HG02759 (cell line): ENCODE results near the gene NCKAP5.

Source experiments
- ATAC-seq: cut with Tn5 transposase; IDR thresholded peaks from one replicate; pipeline ENCODE4 v1.9.1; 2021; ENCODE audit warnings: mild to moderate bottlenecking, moderate library complexity; ENCODE audit not compliant: unreplicated experiment

Gene NCKAP5

DNA sequence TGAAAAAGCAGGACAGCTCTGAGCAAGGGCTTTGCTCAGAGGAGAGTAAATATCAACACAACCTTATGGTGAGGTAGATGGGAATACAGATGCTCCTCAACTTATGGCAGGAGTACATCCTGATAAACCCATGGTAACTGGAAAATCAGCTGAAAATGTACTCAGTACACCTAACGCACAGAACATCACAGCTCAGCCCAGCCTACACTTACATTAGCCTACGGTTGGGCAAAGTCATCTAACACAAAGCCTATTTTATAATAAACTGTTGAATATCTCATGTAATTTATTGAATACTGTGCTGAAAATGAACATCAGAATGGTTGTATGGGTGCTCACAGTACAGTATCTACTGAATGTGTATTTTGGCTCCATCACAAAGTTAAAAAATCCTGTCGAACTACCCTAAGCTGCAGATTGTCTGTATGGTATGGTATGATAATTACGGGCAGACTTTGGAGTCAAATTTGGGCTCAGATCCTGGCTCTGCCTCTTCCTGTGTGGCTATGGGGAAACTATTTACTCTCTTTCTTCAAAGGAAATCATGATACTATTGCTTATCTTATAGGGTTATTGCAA lies 778.0 kb downstream of the NCKAP5 start:
- ATAC-seq = no peak

DNA sequence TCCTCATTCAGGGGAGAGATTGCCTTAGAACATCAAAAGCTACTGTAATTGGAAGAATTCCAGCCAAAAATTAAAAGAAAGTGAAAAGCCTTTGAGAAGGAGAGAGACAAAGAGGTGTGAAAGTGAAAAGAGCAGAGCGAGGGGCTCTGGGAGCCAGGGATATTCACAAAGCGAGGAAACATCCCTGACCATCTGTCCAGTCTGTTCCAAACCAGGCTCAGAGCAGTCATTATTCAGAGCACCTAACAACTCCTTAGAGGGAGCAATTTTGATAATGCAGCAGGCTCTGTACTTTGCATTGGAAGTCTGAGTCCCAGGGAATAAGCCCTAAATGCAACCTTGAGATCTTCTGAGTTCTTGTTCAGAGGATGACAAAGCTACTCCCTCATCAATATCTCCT lies 779.2 kb downstream of the NCKAP5 start:
- no peak for ATAC-seq

DNA sequence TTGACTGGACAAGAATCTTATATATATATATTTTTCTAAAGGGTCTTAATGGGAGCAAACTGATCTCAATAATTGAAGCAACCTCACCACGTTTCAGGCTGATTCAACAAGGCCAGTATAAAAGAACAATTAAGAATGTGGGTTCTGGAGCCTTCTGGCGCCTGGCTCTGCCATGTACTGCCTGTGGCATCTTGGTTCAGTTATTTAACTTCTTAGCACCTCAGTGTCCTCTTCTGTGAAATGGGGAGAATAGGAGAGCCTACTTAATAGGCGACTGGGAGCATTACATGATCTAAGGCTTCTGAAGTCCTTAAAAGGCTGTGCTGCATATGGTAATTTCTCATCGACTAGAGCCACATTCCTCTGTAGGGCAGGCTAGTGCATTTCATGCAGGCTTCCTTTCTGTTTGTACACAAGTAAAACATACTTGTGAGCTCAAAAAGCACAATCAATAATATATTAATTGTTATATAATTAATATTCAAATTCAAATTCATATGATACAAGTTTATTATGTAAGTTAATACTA lies 779.9 kb downstream of the NCKAP5 start:
- ATAC-seq = no peak

DNA sequence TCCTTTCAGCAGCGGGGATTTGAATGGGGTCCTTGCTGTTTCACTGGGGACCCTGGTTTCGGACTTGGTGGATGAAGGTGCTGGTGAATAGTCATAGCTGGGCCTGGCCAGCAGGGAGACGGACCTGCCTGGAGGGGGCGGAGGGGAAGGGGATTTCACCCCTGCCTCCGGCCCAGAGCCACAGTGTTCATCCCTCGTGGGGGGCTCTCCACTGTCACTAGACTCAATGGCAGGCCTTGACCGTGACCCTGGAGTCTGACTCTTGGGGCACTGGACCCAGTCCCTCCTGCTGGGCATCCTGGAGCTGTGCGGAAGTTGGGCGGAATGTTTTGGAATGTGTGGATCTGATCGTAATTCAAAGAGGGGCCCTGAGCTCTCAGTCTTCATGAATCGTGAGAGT lies 784.4 kb downstream of the NCKAP5 start:
- no peak for ATAC-seq

DNA sequence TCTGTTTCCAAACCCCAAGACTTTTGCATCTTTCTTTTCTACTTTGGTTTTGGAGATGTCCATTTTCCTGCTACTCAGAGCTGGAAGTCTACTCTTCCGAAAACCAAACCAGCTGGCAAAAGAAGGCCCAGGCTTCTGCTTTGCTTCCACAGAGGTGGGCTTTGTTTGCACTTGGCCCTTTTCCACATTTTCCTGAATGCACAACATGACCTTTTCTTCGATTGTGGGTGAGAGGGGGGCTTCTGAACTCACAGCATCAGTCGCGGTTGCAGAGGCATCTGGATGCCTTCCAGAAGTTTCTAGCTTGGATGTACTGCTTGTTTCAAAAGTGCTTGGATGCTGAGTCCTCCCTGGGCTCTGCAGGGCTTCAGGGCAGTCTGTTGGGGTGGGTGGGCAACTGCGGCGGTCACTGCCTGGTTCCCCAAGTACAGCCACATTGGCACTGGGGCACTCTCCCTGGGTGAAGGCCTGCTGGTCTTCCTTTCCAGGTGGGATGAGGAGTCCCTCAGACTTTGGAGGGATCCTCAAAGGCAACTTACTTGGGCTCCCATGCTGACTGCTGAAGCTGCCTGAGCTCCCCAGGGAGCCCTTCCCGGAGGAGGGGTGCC lies 786.0 kb downstream of the NCKAP5 start:
- ATAC-seq = no peak

DNA sequence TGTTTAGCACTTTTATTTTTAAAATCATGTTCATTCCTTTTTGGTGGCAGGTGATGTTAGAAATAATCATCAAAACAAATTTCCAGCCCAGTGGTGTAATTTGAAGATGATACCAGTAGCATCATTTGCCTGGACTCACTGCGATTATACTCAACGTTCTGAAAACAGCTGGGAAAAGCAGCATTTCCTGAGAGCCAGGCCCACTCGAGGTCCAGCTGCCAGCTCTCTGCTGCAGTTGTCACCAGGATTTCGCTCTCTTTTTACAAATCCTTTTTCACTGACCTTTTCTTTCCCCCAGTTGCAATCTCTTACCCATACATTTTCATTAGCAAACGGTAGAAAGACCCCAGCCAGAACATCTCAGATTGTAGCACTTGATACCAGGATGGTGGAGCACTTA lies 787.6 kb downstream of the NCKAP5 start:
- no peak for ATAC-seq

DNA sequence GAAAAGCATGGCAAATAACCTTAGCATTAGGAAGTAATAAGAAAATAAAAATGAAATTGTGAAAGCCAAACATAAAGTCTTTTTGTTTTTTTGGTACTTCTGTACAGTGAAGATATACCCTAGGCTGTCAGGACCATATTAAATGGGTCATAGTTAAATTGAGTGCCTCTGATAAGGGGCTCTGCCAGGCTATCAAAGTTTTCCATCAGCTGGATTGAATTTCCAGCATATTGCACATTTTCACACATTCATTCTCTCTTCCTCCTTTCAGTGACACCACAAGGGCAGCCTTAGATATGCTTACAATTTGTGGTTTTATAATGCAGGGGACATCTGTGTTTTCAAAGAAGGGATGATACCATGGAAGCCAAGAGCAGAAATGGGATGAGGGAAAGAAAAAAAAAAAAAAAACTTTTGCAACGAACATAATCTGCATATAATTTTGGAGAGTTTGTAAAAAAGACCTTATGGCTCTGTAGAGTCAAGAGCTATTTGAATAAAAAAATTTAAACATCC lies 789.0 kb downstream of the NCKAP5 start:
- ATAC-seq = no peak

DNA sequence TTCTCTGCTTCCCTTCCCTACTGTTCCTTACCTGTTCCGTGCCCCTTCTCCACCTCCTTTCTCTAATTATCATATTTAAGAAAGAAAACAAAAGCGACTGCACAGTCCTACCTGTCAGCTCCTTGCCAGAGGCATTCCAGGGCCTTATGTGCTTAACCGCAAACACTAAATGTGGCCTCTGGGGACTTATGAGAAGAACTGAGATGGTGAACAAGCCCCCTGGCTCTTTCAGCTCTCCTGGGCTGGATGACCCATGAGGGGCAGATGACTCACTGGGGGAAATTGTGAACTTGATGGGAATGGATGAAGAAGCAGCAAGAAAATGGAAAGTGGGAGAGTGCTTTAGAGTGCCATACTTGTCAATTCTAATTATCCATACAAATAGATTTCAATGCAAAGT lies 792.0 kb downstream of the NCKAP5 start:
- ATAC-seq = no peak

DNA sequence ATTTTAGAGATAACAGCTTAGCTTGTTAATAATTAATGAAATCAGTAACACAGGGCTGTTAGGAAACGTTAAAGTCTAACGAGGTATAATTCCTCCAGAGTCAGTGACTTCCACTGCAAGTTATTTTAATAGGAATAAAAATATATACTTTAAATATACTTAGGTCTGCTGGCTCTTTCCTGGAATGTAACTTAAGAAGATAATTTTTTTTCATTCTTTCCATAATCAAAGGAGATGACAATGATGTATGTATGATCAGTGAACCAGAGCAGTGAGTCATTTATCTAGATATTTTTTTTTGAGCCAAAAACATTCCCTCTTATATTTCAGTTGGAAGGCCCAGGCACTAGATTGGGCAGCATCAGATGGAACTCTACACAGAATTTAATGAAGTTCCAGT lies 794.1 kb downstream of the NCKAP5 start:
- ATAC-seq = no peak

DNA sequence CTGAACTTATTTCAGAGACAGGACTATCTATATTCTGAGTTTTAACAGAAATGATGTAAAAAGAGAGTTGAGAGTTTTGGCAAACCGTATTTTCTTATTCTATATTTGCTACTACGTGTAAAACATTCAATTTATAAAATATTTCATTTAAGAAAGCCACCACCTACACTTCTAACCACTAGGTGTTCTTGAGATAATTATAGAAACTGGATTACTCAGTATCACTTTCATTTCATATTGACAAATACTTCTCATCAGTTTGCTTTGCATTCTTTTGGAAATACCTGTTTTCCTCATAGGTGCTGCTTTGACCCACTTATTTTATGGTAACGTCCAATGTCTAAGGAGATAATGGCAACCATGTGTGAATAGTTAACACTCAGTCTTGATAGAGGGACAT lies 794.9 kb downstream of the NCKAP5 start:
- no peak for ATAC-seq

DNA sequence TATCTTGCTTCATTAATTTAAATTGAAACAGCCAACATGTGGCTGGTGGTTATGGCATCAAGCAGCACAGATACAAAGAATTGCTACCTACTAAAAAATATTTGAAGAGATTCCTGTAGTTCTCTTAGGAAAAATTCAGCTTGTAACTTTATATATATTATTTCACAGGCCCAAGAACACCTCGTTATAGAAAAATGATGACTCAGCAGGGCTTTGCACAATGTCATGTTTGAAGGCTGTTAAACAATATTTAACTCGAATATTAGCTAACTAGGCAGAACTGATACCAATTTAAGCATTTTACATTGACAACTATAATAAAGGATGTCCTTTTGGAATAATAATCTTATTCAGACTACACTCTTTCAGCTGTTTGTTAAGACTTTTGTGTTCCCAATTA lies 795.9 kb downstream of the NCKAP5 start:
- no peak for ATAC-seq

DNA sequence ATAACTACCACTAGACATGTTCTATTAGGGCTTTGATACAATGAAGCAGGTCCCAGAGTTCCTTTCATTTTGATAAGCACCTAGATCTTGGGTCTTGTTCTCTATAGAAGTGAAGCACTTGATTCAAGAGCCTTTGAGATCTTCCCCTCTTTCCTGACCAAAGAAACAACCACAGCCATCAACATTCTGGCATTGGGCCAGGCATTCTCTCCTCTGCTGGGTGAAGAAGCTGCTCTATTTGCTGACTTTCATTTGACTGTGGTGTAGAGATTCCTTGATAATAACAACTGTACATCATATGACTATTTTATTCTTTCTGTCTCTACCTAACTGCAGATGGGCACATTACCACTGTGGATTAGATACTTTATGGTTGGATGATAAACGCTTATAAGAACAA lies 801.7 kb downstream of the NCKAP5 start:
- no peak for ATAC-seq

DNA sequence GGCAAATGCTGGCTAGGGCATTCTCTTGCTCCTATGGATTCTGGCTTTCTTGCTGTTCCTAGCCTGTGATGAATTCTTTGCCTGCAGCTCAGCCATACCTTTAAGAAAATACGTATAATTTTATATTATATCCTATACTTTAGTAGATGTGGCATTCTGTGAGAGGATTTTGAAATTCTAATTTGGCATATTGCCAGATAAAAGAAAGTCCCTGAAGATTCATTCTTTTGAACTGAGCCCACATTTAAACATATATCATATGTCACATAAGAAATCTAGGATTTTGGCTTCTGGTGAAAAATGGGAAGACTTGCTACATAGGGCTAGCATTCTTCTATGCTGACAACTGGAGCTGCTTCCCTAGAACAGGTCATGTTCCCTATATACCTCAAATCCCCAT lies 806.8 kb downstream of the NCKAP5 start:
- no peak for ATAC-seq

DNA sequence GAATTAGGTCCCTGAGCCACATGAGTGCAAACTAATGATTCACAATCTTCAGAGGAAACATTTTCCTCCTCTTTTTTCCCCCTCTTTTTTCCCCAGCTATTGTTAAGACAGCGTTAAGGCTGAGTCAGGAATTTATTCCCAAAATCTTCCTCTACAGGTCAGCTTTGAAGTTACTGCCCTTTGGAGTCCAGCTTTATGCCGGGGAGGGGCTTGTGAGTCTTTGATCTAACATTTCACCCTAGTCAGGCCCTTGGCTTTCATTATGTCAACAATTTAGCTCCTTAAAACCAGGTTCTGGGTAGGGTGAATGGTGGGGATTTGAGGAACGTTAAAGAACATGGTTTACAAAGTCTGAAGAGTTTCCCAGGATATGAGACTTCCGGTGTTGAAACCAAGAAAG lies 807.3 kb downstream of the NCKAP5 start:
- ATAC-seq = no peak

DNA sequence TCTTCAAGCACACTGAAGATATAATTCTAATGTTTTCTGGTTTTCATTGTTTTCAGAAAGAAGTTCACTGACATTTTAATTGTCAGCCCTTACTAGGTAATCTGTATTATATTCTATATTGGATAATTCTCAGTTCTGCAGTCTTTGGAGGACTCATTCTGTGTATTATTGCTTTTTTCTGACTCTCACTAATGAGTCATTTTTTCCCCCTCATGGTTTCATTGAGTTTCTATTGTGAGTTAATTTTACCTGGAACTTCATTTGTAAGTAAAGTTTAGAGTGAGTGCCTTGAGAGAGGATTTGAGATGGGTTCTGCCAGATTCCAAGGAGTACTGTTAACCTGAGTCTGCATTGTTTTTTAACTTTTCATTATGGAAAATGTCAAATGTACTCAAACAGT lies 807.9 kb downstream of the NCKAP5 start:
- ATAC-seq = peak; percentile 49

DNA sequence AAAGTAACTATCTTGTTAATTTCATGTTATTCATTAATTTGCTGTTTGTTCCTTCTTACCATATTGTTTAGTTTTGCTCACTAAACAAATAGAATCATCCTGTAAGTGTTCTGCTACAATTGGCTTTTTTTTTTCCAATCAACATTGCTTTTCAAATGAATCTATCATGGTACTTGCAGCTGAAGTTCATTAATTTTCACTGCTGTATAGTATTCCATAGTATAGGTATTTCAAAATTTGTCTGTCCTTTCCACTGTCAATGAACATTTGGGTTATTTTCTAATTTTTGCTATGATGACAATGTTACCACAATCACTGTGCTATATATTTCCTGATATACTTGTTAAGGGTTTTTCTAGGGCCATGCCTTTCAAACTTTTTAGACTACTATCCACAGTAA lies 809.3 kb downstream of the NCKAP5 start:
- no peak for ATAC-seq

DNA sequence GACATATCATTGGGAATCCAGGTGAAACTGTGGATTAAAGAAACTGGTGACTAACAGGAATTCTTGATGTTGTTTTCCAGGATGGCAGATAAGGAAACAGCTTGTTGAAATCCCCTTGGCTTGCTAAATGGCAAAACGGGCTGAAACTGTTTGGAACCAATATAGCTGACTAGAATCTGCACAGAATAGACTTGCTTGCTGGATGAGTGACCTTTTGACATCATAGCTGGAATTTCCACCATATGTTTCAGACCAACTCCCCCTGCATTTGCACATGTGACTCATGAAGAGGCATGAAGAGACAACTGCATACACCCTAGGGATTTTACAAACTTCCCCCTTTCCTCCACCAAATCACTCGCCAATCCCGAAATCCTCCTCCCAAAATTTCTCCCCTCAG lies 810.6 kb downstream of the NCKAP5 start:
- no peak for ATAC-seq

DNA sequence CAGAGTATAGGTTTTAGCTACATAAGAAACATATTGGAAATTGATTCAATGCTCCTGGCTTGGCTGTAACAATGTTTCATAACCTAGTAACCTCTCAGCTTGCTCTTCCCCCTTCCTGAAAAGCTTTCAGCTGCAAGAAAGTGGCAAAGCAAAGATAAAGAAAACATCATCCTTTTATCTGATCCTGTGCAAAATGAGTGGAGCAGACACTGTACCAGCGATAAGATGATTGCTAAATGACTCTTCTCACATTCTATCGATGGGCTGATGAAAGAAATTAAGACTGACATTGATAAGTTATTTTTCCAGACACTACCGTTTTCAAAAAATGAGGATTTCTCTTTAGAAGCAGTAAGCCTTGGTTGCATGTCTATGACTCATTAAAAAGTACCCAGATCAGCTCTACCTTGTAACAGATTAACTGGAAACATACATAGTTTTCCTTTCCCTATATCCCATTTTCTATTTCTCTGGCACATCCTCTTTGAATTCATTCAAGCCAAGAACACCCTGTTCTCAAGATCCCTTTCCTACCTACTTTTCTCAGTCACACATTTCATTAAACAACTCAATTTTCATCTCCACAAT lies 811.2 kb downstream of the NCKAP5 start:
- no peak for ATAC-seq

DNA sequence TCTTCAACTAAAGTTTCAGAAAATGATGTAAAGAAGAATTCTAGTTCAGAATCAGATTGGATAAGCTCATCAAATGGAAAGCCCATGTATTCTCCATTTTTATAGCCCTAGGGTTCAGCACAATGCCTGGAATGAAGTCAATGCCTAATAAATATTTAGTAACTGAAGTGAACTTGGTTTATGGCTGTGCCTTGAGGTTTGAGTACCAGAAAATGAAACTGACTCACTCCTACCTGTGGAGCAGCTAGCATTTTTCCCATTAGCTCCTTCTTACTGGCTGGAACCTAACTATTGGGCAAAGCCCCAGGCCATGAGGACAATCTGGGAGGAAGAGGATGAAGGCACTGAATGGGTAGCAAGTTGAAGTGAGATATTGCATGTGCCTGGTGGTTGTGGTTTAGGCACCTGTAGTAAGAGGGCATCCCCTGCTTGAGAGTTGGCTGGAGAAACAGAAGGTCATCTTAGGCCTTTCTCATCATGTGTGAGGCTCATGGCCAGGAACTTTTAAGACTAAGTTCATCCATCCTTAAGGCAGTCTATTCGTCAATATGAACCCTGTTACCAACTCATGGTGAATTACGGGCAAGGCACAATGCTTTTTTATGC lies 813.3 kb downstream of the NCKAP5 start:
- no peak for ATAC-seq

DNA sequence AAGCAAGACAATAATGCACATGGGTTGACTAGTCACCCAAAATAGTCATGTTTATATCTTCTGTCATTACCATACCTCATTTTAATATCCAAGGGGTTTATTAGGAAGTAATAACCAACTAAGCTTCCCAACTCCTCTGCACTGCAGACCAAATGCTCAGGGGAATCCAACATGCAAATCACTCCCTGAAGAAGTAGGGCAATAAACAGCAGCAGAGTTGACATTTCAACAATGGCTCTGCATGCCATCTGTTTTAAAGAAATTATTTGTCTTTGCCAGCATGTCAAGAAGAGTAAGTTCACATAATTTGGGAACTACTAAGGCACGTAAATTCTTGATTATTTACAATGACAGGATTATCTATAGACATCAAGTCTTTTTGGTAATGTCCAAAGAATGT lies 813.9 kb downstream of the NCKAP5 start:
- ATAC-seq = no peak

DNA sequence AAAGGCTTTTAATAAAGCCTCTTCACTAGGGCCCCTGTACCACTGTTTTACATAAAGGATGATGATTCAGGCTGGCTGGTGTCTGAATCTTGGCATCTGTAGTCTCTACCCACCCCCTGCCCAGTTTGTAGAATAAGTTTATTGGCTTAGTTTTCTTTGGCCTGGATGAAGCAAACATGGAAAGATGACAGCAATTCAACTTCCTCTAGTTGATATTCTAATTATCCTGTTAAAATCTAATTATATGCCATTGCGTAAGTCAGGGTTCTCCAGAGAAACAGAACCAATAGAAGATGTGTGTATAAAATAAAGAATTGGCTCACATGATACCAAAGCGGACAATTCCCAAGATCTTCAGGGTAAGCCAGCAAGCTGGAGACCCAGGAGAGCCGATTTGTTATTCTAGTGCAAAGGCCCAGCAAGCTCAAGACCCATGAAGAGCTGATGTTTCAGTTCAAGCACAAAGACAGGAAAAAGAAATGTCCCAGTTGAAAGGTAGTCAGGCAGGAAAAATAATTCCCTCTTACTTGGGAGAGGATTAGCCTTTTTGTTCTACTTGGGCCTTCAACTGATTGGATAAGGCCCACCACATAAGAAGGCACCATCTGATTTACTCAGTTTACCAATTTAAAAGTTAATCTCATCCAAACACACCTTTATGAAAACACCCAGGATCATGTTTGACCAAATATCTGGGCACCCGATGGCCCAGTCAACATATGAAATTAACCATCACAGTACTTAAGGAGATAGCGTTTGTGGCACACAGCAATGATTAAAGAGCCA lies 815.6 kb downstream of the NCKAP5 start:
- no peak for ATAC-seq
